ENCODE data around the gene OR2C1. TPM values are rescaled to one million over a fixed set of nuclear protein-coding genes. Genes with fewer than 3 reads are reported as not detected.

Gene OR2C1
- total RNA-seq, 1 experiment from 2014 or later: not detected

DNA sequence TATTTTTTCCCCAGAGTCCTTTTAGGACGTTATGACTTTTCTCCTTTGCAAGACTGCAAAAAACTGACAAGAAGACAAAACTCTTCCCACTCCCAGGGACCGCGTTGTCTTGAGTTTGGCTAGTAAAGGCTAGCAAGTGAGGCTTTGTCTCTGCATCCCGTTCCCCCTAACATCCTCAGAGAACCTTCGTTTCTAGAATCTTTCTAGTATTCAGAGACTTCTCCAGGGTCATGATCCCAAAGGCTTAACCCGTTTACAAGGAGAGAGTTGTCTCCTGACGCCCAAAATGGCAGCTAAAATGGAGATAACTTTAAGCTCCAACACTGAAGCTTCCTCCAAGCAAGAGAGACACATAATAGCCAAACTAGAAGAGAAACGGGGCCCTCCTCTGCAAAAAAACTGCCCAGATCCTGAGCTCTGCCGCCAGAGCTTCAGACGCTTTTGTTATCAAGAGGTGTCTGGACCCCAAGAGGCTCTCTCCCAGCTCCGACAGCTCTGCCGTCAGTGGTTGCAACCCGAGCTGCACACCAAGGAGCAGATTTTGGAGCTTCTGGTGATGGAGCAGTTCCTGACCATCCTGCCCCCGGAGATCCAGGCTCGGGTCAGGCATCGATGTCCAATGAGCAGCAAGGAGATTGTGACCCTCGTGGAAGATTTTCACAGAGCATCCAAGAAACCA lies 46.2 kb downstream of the OR2C1 start (continued):
- TF ChIP-seq EZH2 (IDR thresholded peaks at IDR 0.05) (no peak), SIN3A (IDR thresholded peaks at IDR 0.05; ENCODE audit: low read depth) (no peak)

Other genes starting within 250 kb of the OR2C1 start
- 17.0 TPM for gene ZNF205, start 243.3 kb upstream of the OR2C1 start, total RNA-seq (2021; ENCODE audit: unreplicated experiment)
- 11.0 TPM for gene ZNF213, start 220.9 kb upstream of the OR2C1 start, total RNA-seq (2021; ENCODE audit: unreplicated experiment)
- not detected for gene OR1F1, start 167.7 kb upstream of the OR2C1 start, total RNA-seq (2021; ENCODE audit: unreplicated experiment)
- gene ZNF200, start 120.7 kb upstream of the OR2C1 start, total RNA-seq (2021; ENCODE audit: unreplicated experiment): 8.8 TPM
- 0.15 TPM for gene MEFV, start 99.3 kb upstream of the OR2C1 start, total RNA-seq (2021; ENCODE audit: unreplicated experiment)
- 31.4 TPM for gene ZNF263, start 72.4 kb upstream of the OR2C1 start, total RNA-seq (2021; ENCODE audit: unreplicated experiment)
- 0.49 TPM for gene TIGD7, start 50.5 kb upstream of the OR2C1 start, total RNA-seq (2021; ENCODE audit: unreplicated experiment)
- gene ZNF75A, start 50.4 kb upstream of the OR2C1 start, total RNA-seq (2021; ENCODE audit: unreplicated experiment): 10.3 TPM
- gene ZSCAN32, start 45.1 kb downstream of the OR2C1 start, total RNA-seq (2021; ENCODE audit: unreplicated experiment): 20.0 TPM
- 8.2 TPM for gene ZNF174, start 45.3 kb downstream of the OR2C1 start, total RNA-seq (2021; ENCODE audit: unreplicated experiment)
- gene ZNF597, start 87.6 kb downstream of the OR2C1 start, total RNA-seq (2021; ENCODE audit: unreplicated experiment): 3.2 TPM
- 32.2 TPM for gene NAA60, start 87.8 kb downstream of the OR2C1 start, total RNA-seq (2021; ENCODE audit: unreplicated experiment)
- not detected for gene C16orf90, start 139.6 kb downstream of the OR2C1 start, total RNA-seq (2021; ENCODE audit: unreplicated experiment)
- gene CLUAP1, start 145.1 kb downstream of the OR2C1 start, total RNA-seq (2021; ENCODE audit: unreplicated experiment): 27.4 TPM
- 0.15 TPM for gene NLRC3, start 221.5 kb downstream of the OR2C1 start, total RNA-seq (2021; ENCODE audit: unreplicated experiment)